Liver (tissue), 9 donors: ENCODE measurements around the gene GABRA4. TPM values are rescaled to one million over a fixed set of nuclear protein-coding genes. Genes with fewer than 3 reads are reported as not detected.

Experiments used
- DNase-seq: peaks from one replicate; pipeline ENCODE4 v3.0.0-alpha.2; 2017; ENCODE audit warnings: low spot score
- H3K27ac ChIP-seq, 2 donors: one replicate each; pipeline ENCODE4 v1.7.0; 2013; ENCODE audit warnings: inconsistent platforms in 2 of 2, low read length in 2 of 2, control low read depth in 1 of 2, low read depth in 1 of 2, mild to moderate bottlenecking in 1 of 2
- H3K27me3 ChIP-seq, 4 donors: one replicate each; pipeline versions ENCODE4 v1.6.1 to v1.7.0; 2013; ENCODE audit warnings: low read length in 3 of 4, inconsistent platforms in 1 of 4, mild to moderate bottlenecking in 1 of 4, moderate library complexity in 1 of 4; ENCODE audit not compliant: control insufficient read depth in 4 of 4, insufficient read depth in 4 of 4
- H3K36me3 ChIP-seq, 4 donors: one replicate each; pipeline versions ENCODE4 v1.6.1 to v1.7.0; 2013; ENCODE audit warnings: low read length in 3 of 4, mild to moderate bottlenecking in 3 of 4, low read depth in 1 of 4, moderate library complexity in 1 of 4; ENCODE audit not compliant: control insufficient read depth in 4 of 4, insufficient read depth in 3 of 4
- H3K4me1 ChIP-seq, 4 donors: one replicate each; pipeline versions ENCODE4 v1.6.1 to v1.7.0; 2013; ENCODE audit warnings: low read length in 3 of 4, mild to moderate bottlenecking in 3 of 4, moderate library complexity in 1 of 4; ENCODE audit not compliant: control insufficient read depth in 4 of 4, insufficient read depth in 4 of 4
- H3K4me3 ChIP-seq, 3 donors: one replicate each; pipeline versions ENCODE4 v1.6.1 to v1.7.0; 2013; ENCODE audit warnings: low read length in 3 of 3, control low read depth in 1 of 3, low read depth in 1 of 3, mild to moderate bottlenecking in 1 of 3
- H3K9ac ChIP-seq, 2 donors: one replicate each; pipeline ENCODE4 v1.7.0; 2013; ENCODE audit warnings: low read length in 2 of 2, mild to moderate bottlenecking in 2 of 2, moderate library complexity in 2 of 2, control low read depth in 1 of 2, low read depth in 1 of 2
- H3K9me3 ChIP-seq, 4 donors: one replicate each; pipeline versions ENCODE4 v1.6.1 to v1.7.0; 2013; ENCODE audit warnings: low read length in 3 of 4; ENCODE audit not compliant: control insufficient read depth in 4 of 4
- EGR1 ChIP-seq, 2 donors: IDR thresholded peaks; 2 replicates each; pipeline ENCODE4 v1.6.1; 2016 to 2018; ENCODE audit warnings: antibody characterized with exemption in 2 of 2, low read depth in 2 of 2
- FOXA1 ChIP-seq: IDR thresholded peaks from 2 replicates; pipeline ENCODE4 v1.6.1; 2016; ENCODE audit warnings: antibody characterized with exemption
- FOXA2 ChIP-seq: IDR thresholded peaks from 2 replicates; pipeline ENCODE4 v1.6.1; 2016; ENCODE audit warnings: antibody characterized with exemption
- GABPA ChIP-seq, 2 donors: IDR thresholded peaks in 1 of 2; conservative IDR thresholded peaks in 1 of 2; 2 replicates each; pipeline ENCODE4 v1.6.1; 2016; ENCODE audit warnings: antibody characterized with exemption in 2 of 2, mild to moderate bottlenecking in 1 of 2, moderate library complexity in 1 of 2
- HNF4A ChIP-seq, 2 donors: conservative IDR thresholded peaks; 2 replicates each; pipeline ENCODE4 v1.6.1; 2016; ENCODE audit warnings: antibody characterized with exemption in 2 of 2, mild to moderate bottlenecking in 2 of 2
- HNF4G ChIP-seq: IDR thresholded peaks from 2 replicates; pipeline ENCODE4 v1.6.1; 2016; ENCODE audit warnings: antibody characterized with exemption
- JUND ChIP-seq, 2 donors: IDR thresholded peaks; 2 replicates each; pipeline ENCODE4 v1.6.1; 2016; ENCODE audit warnings: antibody characterized with exemption in 2 of 2
- NR2F2 ChIP-seq: IDR thresholded peaks from 2 replicates; pipeline ENCODE4 v1.6.1; 2016; ENCODE audit warnings: antibody characterized with exemption
- RAD21 ChIP-seq, 2 donors: IDR thresholded peaks; 2 replicates each; pipeline ENCODE4 v1.6.1; 2016; ENCODE audit warnings: antibody characterized with exemption in 2 of 2, mild to moderate bottlenecking in 2 of 2
- RXRA ChIP-seq, 2 donors: IDR thresholded peaks; 2 replicates each; pipeline ENCODE4 v1.6.1; 2017 to 2018; ENCODE audit warnings: antibody characterized with exemption in 2 of 2, mild to moderate bottlenecking in 1 of 2
- SP1 ChIP-seq: IDR thresholded peaks from 2 replicates; pipeline ENCODE4 v1.6.1; 2018; ENCODE audit warnings: antibody characterized with exemption, mild to moderate bottlenecking
- TAF1 ChIP-seq: conservative IDR thresholded peaks from 2 replicates; pipeline ENCODE4 v1.6.1; 2016; ENCODE audit warnings: antibody characterized with exemption, mild to moderate bottlenecking
- YY1 ChIP-seq: IDR thresholded peaks from 2 replicates; pipeline ENCODE4 v1.6.1; 2016; ENCODE audit warnings: antibody characterized with exemption, mild to moderate bottlenecking
- WGBS: extraction: QIAGEN DNeasy Blood & Tissue Kit; methylation state at CpG from one replicate; pipeline ENCODE4 v1.1.7; 2013; 5-methylcytosine and 5-hydroxymethylcytosine counted together
- polyA plus RNA-seq, 2 donors: library from polyadenylated mRNA; stranded (reverse) in 1 of 2; unstranded in 1 of 2; fragments of 200-250 nt in 1 of 2; fragments of >200 nt in 1 of 2; fragmentation: Nextera tagmentation in 1 of 2; extraction: Ambion mirVana in 1 of 2; gene quantifications; one replicate each; pipeline versions ENCODE4 v1.2.1 to v1.2.3, GENCODE V29; 2013 to 2015
- total RNA-seq, 2 donors: library from RNA; depleted of rRNA; stranded (reverse); fragments of >200 nt; gene quantifications; one replicate each; pipeline ENCODE4 v1.2.3, GENCODE V29; 2014
- TF ChIP-seq, protein P1 (sequence below): IDR thresholded peaks from 2 replicates; pipeline ENCODE4 v1.6.1; 2016; ENCODE audit warnings: antibody characterized with exemption
- TF ChIP-seq, protein P2 (sequence below): IDR thresholded peaks from 2 replicates; pipeline ENCODE4 v1.6.1; 2016; ENCODE audit warnings: antibody characterized with exemption, mild to moderate bottlenecking
- TF ChIP-seq, protein P3 (sequence below): IDR thresholded peaks from 2 replicates; pipeline ENCODE4 v1.6.1; 2016; ENCODE audit warnings: antibody characterized with exemption
- TF ChIP-seq, protein P4 (sequence below): fragments of 150-350 bp; IDR thresholded peaks from 2 replicates; pipeline ENCODE4 v1.5.1; 2017; ENCODE audit warnings: improper control_type of control experiment, low read depth, low read length; ENCODE audit not compliant: missing input control
- TF ChIP-seq, protein P5 (sequence below): IDR thresholded peaks from 2 replicates; pipeline ENCODE4 v1.6.1; 2016; ENCODE audit warnings: antibody characterized with exemption
- donor health status: healthy.
- donor health status: healthy.
- donor health status: healthy.
- donor health status: healthy.
- donor health status: healthy.

GABRA4 gene
- total and polyA plus RNA-seq, 4 donors: under 0.01 TPM; not detected in 3

DNA sequence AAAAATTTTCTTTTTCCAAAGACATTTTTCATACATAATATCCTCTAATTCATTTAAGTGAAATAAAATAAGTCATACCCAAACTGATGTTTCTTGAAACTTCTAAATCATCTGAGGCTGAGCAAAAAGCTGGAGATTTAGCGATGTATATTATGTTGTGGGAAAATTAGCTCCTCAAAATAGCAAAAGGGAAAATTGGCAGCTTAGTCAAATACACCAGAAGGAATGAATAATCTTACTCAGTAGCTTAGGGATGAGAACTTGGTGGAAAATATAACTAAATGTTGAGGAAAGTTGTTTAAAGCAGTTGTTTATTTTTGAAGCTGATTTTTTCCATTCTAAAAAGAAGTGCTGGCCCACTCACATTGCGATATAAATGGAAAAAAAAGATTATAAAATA, 40.9 kb downstream of the GABRA4 start:
- Histone ChIP-seq H3K4me1 (no peaks in the 10 kb centered on the region), H3K27me3 (no peaks in the 10 kb centered on the region), H3K4me3 (no peak overlapping the region), H3K27ac (no peak overlapping the region), H3K9me3 (no peaks in the 10 kb centered on the region), H3K9ac (no peak overlapping the region), H3K36me3 (no peaks in the 10 kb centered on the region)
- TF ChIP-seq FOXA1 (no peak), EGR1 (IDR thresholded peaks at IDR 0.05; ENCODE audit: low read depth in 2 of 2) (no peak), NR2F2 (no peak), FOXA2 (no peak), JUND (IDR thresholded peaks at IDR 0.05) (no peak), GABPA (IDR thresholded peaks at IDR 0.05 in 1 of 2, conservative IDR thresholded peaks at IDR 0.05 in 1 of 2) (no peak), RXRA (IDR thresholded peaks at IDR 0.05) (no peak), HNF4G (no peak), SP1 (no peak), YY1 (no peak), TAF1 (no peak), RAD21 (IDR thresholded peaks at IDR 0.05) (no peak)
- TF ChIP-seq, protein P1, sequence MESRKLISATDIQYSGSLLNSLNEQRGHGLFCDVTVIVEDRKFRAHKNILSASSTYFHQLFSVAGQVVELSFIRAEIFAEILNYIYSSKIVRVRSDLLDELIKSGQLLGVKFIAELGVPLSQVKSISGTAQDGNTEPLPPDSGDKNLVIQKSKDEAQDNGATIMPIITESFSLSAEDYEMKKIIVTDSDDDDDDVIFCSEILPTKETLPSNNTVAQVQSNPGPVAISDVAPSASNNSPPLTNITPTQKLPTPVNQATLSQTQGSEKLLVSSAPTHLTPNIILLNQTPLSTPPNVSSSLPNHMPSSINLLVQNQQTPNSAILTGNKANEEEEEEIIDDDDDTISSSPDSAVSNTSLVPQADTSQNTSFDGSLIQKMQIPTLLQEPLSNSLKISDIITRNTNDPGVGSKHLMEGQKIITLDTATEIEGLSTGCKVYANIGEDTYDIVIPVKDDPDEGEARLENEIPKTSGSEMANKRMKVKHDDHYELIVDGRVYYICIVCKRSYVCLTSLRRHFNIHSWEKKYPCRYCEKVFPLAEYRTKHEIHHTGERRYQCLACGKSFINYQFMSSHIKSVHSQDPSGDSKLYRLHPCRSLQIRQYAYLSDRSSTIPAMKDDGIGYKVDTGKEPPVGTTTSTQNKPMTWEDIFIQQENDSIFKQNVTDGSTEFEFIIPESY: no peak
- TF ChIP-seq, protein P2, sequence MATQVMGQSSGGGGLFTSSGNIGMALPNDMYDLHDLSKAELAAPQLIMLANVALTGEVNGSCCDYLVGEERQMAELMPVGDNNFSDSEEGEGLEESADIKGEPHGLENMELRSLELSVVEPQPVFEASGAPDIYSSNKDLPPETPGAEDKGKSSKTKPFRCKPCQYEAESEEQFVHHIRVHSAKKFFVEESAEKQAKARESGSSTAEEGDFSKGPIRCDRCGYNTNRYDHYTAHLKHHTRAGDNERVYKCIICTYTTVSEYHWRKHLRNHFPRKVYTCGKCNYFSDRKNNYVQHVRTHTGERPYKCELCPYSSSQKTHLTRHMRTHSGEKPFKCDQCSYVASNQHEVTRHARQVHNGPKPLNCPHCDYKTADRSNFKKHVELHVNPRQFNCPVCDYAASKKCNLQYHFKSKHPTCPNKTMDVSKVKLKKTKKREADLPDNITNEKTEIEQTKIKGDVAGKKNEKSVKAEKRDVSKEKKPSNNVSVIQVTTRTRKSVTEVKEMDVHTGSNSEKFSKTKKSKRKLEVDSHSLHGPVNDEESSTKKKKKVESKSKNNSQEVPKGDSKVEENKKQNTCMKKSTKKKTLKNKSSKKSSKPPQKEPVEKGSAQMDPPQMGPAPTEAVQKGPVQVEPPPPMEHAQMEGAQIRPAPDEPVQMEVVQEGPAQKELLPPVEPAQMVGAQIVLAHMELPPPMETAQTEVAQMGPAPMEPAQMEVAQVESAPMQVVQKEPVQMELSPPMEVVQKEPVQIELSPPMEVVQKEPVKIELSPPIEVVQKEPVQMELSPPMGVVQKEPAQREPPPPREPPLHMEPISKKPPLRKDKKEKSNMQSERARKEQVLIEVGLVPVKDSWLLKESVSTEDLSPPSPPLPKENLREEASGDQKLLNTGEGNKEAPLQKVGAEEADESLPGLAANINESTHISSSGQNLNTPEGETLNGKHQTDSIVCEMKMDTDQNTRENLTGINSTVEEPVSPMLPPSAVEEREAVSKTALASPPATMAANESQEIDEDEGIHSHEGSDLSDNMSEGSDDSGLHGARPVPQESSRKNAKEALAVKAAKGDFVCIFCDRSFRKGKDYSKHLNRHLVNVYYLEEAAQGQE: no peak
- TF ChIP-seq, protein P3, sequence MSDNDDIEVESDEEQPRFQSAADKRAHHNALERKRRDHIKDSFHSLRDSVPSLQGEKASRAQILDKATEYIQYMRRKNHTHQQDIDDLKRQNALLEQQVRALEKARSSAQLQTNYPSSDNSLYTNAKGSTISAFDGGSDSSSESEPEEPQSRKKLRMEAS: no peak
- WGBS: 77% methylated on average over 2 of the region's 2 CpGs
- DNase-seq: no peak

DNA sequence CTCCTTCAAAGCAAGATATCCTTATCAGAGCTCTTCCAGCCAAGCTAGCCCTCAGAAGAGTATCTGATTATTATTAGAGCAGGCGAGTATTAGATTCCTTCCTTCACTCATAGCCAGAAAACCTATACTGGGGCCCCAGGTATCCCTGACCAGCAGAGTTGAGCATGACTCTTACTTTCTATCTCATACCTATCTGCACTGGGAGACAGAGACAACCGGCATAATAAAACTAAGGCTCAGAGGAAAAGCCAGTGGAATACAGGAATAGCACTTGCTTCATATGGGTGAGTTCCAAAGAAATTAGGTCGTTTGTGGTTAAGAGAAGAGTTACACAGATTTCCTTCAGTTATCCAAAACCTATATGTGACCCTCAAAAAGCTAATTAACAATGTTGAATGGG, 42.6 kb downstream of the GABRA4 start:
- TF ChIP-seq, protein P1: no peak
- TF ChIP-seq, protein P3: no peak
- no peak for TF ChIP-seq JUND (IDR thresholded peaks at IDR 0.05)
- no peak for TF ChIP-seq RXRA (IDR thresholded peaks at IDR 0.05)
- TF ChIP-seq, protein P4, sequence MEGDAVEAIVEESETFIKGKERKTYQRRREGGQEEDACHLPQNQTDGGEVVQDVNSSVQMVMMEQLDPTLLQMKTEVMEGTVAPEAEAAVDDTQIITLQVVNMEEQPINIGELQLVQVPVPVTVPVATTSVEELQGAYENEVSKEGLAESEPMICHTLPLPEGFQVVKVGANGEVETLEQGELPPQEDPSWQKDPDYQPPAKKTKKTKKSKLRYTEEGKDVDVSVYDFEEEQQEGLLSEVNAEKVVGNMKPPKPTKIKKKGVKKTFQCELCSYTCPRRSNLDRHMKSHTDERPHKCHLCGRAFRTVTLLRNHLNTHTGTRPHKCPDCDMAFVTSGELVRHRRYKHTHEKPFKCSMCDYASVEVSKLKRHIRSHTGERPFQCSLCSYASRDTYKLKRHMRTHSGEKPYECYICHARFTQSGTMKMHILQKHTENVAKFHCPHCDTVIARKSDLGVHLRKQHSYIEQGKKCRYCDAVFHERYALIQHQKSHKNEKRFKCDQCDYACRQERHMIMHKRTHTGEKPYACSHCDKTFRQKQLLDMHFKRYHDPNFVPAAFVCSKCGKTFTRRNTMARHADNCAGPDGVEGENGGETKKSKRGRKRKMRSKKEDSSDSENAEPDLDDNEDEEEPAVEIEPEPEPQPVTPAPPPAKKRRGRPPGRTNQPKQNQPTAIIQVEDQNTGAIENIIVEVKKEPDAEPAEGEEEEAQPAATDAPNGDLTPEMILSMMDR: no peak
- no peak for TF ChIP-seq HNF4A (conservative IDR thresholded peaks at IDR 0.05)
- no peak for TF ChIP-seq EGR1 (IDR thresholded peaks at IDR 0.05; ENCODE audit: low read depth in 2 of 2)
- TF ChIP-seq TAF1: no peak
- TF ChIP-seq NR2F2: no peak
- TF ChIP-seq, protein P5, sequence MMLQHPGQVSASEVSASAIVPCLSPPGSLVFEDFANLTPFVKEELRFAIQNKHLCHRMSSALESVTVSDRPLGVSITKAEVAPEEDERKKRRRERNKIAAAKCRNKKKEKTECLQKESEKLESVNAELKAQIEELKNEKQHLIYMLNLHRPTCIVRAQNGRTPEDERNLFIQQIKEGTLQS: no peak
- no peak for TF ChIP-seq SP1
- no peak for TF ChIP-seq YY1
- TF ChIP-seq FOXA1: no peak
- no peak for TF ChIP-seq RAD21 (IDR thresholded peaks at IDR 0.05)
- 70% methylated on average over 3 of the region's 3 CpGs for WGBS
- no peak overlapping the region for H3K9ac ChIP-seq
- no peak overlapping the region for H3K4me3 ChIP-seq
- no peaks in the 10 kb centered on the region for H3K27me3 ChIP-seq
- H3K27ac ChIP-seq: no peak overlapping the region
- no peaks in the 10 kb centered on the region for H3K36me3 ChIP-seq
- no peak for DNase-seq
- no peaks in the 10 kb centered on the region for H3K4me1 ChIP-seq
- no peaks in the 10 kb centered on the region for H3K9me3 ChIP-seq
